Adrenal gland (tissue), 12 donors: ENCODE data around the gene GAK. TPM values are rescaled to one million over a fixed set of nuclear protein-coding genes. Genes with fewer than 3 reads are reported as not detected.

ENCODE experiments used
- DNase-seq, 7 donors: peaks; one replicate each; pipeline ENCODE4 v3.0.0-alpha.2; 2019 to 2020
- H3K27ac ChIP-seq, 5 donors: fragments of 200-600 bp; sonication (generic) in 4 of 5; 1 replicate in 3 of 5; 2 replicates in 2 of 5; pipeline versions ENCODE4 v1.5.1 to v1.8.0; 2016 to 2020; ENCODE audit warnings: mild to moderate bottlenecking in 1 of 5
- H3K27me3 ChIP-seq: fragments of 200-600 bp; 2 replicates; pipeline ENCODE4 v1.8.0; 2021
- H3K36me3 ChIP-seq, 2 donors: fragments of 200-600 bp; replicated peaks in 1 of 2; 1 replicate in 1 of 2; 2 replicates in 1 of 2; pipeline versions ENCODE4 v1.5.1 to v1.8.0; 2018 to 2022
- H3K4me1 ChIP-seq, 2 donors: fragments of 200-600 bp; replicated peaks in 1 of 2; 1 replicate in 1 of 2; 2 replicates in 1 of 2; pipeline versions ENCODE4 v1.5.1 to v1.8.0; 2018 to 2021
- H3K4me3 ChIP-seq, 4 donors: fragments of 200-600 bp; sonication (generic) in 3 of 4; one replicate each; pipeline ENCODE4 v1.5.1; 2016 to 2018
- H3K9me3 ChIP-seq, 3 donors: fragments of 200-600 bp; sonication (generic) in 1 of 3; replicated peaks in 1 of 3; 1 replicate in 2 of 3; 2 replicates in 1 of 3; pipeline versions ENCODE4 v1.5.1 to v1.8.0; 2016 to 2021
- CTCF ChIP-seq, 6 experiments: fragments of 450-650 bp in 4 of 6; fragments of 200-600 bp in 2 of 6; sonication (generic) in 1 of 6; IDR thresholded peaks; 1 replicate in 5 of 6; 2 replicates in 1 of 6; pipeline versions ENCODE4 v1.5.1 to v1.8.0; 2016 to 2021; ENCODE audit warnings: antibody characterized with exemption in 6 of 6, mild to moderate bottlenecking in 2 of 6, moderate library complexity in 1 of 6
- POLR2A ChIP-seq, 2 donors: fragments of 450-650 bp; IDR thresholded peaks; one replicate each; pipeline ENCODE4 v1.6.1; 2017; ENCODE audit warnings: antibody characterized with exemption in 2 of 2, mild to moderate bottlenecking in 2 of 2, moderate library complexity in 1 of 2
- WGBS, 4 donors: extraction: QIAGEN DNeasy Blood & Tissue Kit in 2 of 4; methylation state at CpG; one replicate each; pipeline versions ENCODE4 v1.1.5 to v1.1.7; 2013 to 2017; 5-methylcytosine and 5-hydroxymethylcytosine counted together
- intact Hi-C, 2 donors: fragments of 100-400 bp; cut with DNase I; formaldehyde crosslinking; loops; one replicate each; pipeline versions ENCODE4 v1.14.1 to v1.15.0; 2022 to 2023
- polyA plus RNA-seq, 3 donors: library from polyadenylated mRNA; stranded (reverse); fragments of 200-250 nt in 2 of 3; fragments of 350-450 nt in 1 of 3; fragmentation: Illumina TruSeq in 1 of 3; extraction: RNeasy Lipid Tissue Mini Kit (QIAGEN cat#74804) in 1 of 3; gene quantifications; one replicate each; pipeline ENCODE4 v1.2.3, GENCODE V29; 2013 to 2014
- total RNA-seq, 9 donors: library from RNA; depleted of rRNA in 4 of 9; stranded (reverse); fragments of >200 nt in 4 of 9; fragments of 120-200 nt in 1 of 9; fragmentation: NEBNext Ultra II Directional in 1 of 9; extraction: Animal tissue kit (Norgen Biotek cat#: 25700) in 1 of 9; gene quantifications; one replicate each; pipeline versions ENCODE4 v1.1.0 to v1.2.4, GENCODE V29; 2013 to 2023
- donor health status: healthy with polysubstance abuse.
- donor health status: Bipolar disorder and iron deficiency.
- donor health status: DM: yes; HTN: yes; CAD: no.
- donor health status: DM: no; HTN: no; CAD: no.
- donor health status: DM: no; HTN: no; CAD: no.
- donor health status: DM: yes; HTN: yes; CAD: no.

The GAK gene
- total and polyA plus RNA-seq, 12 donors, result 39.0 to 381 (median 132) TPM

- H3K27me3 ChIP-seq, result no peaks in the 10 kb centered on the region
- H3K36me3 ChIP-seq, result peaks cover 0 to 15% of the 10 kb centered on the region in 2 donors
- intact Hi-C loops, result no loop called here
- no peak for DNase-seq
- 78 to 93% (median 92%) methylated on average over 6 to 48 of the region's 48 CpGs for WGBS, 4 donors
- H3K4me3 ChIP-seq, result no peak overlapping the region
- no peaks in the 10 kb centered on the region for H3K9me3 ChIP-seq
- peaks cover 0 to 2% of the 10 kb centered on the region in 2 donors for H3K4me1 ChIP-seq
- TF ChIP-seq CTCF (IDR thresholded peaks at IDR 0.05) (no peak), POLR2A (IDR thresholded peaks at IDR 0.05) (no peak)
- H3K27ac ChIP-seq, result no peak overlapping the region
Measured at GRCh38 chr4:966266-967112, 34.4 kb upstream of the GAK start.

- Histone ChIP-seq H3K27ac (no peak overlapping the region), H3K4me3 (no peak overlapping the region), H3K27me3 (no peaks in the 10 kb centered on the region), H3K36me3 (peaks cover 0 to 17% of the 10 kb centered on the region in 2 donors), H3K9me3 (no peaks in the 10 kb centered on the region), H3K4me1 (no peaks in the 10 kb centered on the region)
- intact Hi-C loops, result no loop called here
- DNase-seq, result no peak
- 92 to 95% (median 94%) methylated on average over 15 to 21 of the region's 21 CpGs for WGBS, 4 donors
- TF ChIP-seq CTCF (IDR thresholded peaks at IDR 0.05) (no peak), POLR2A (IDR thresholded peaks at IDR 0.05) (no peak)
Measured at GRCh38 chr4:965766-966134, 33.6 kb upstream of the GAK start.

GRCh38 chr4:965048-965765, 33.1 kb upstream of the GAK start:
- H3K36me3 ChIP-seq, result peaks cover 0 to 17% of the 10 kb centered on the region in 2 donors
- no peak for TF ChIP-seq CTCF (IDR thresholded peaks at IDR 0.05)
- no peak for TF ChIP-seq POLR2A (IDR thresholded peaks at IDR 0.05)
- WGBS, 4 donors, result 73 to 96% (median 90%) methylated on average over 12 to 26 of the region's 26 CpGs
- intact Hi-C loops, result no loop called here
- H3K27me3 ChIP-seq, result no peaks in the 10 kb centered on the region
- no peaks in the 10 kb centered on the region for H3K4me1 ChIP-seq
- no peak overlapping the region for H3K27ac ChIP-seq
- H3K9me3 ChIP-seq, result no peaks in the 10 kb centered on the region
- no peak overlapping the region for H3K4me3 ChIP-seq
- no peak for DNase-seq

- peaks cover 0 to 17% of the 10 kb centered on the region in 2 donors for H3K36me3 ChIP-seq
- WGBS, 4 donors, result 75 to 92% (median 89%) methylated on average over 7 to 23 of the region's 23 CpGs
- intact Hi-C loops, result no loop called here
Measured at GRCh38 chr4:964346-965025, 32.4 kb upstream of the GAK start.

More at GRCh38 chr4:964346-965025, 32.4 kb upstream of the GAK start:
- Histone ChIP-seq H3K9me3 (no peaks in the 10 kb centered on the region), H3K27me3 (no peaks in the 10 kb centered on the region), H3K4me3 (no peak overlapping the region), H3K27ac (no peak overlapping the region), H3K4me1 (no peaks in the 10 kb centered on the region)
- TF ChIP-seq POLR2A (IDR thresholded peaks at IDR 0.05), result no peak
- TF ChIP-seq CTCF (IDR thresholded peaks at IDR 0.05), result no peak
- no peak for DNase-seq
